Vagina (tissue), 2 donors: ENCODE measurements around the gene SUPT20HL2.

ENCODE experiments used
- CTCF ChIP-seq, 3 experiments: fragments of 450-650 bp in 2 of 3; fragments of 200-600 bp in 1 of 3; sonication (generic) in 1 of 3; IDR thresholded peaks; one replicate each; pipeline ENCODE4 v1.5.1; 2017 to 2019; ENCODE audit warnings: antibody characterized with exemption in 3 of 3, mild to moderate bottlenecking in 2 of 3, moderate library complexity in 2 of 3
- POLR2A ChIP-seq, 2 donors: fragments of 450-650 bp; IDR thresholded peaks; one replicate each; pipeline ENCODE4 v1.6.1; 2017; ENCODE audit warnings: antibody characterized with exemption in 2 of 2, mild to moderate bottlenecking in 2 of 2, moderate library complexity in 2 of 2
- POLR2AphosphoS5 ChIP-seq, 2 donors: sonication (generic); formaldehyde crosslinking; IDR thresholded peaks; one replicate each; pipeline ENCODE4 v1.9.0; 2017; ENCODE audit warnings: antibody characterized with exemption in 2 of 2, mild to moderate bottlenecking in 2 of 2, low read depth in 1 of 2; ENCODE audit not compliant: insufficient read depth in 1 of 2

DNA sequence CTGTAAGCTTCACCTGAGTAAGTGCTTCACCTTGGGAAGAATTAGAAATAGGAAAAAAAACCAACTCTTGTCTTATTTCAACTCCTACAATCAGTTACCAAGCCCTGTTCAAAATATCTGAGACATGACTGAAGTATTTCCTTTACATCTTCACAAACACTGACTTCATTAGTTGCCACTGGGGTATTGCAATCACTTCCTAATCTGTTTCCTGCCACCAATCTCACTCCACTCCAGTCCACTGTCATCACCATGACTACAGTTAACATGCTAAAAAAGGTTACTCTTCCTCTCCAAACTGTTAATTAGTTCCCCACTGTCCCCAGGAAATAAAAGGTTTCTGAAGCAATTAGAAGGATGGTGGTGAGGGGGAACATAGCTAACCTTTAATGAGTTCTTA, 43.2 kb upstream of the SUPT20HL2 start:
- TF ChIP-seq CTCF (IDR thresholded peaks at IDR 0.05) (no peak), POLR2AphosphoS5 (IDR thresholded peaks at IDR 0.05; ENCODE audit: insufficient read depth in 1 of 2, low read depth in 1 of 2) (no peak), POLR2A (IDR thresholded peaks at IDR 0.05) (no peak)
